HEK293T (cell line): ENCODE data around the gene CARM1.

ENCODE experiments used
- BHLHE40 ChIP-seq: fragments of 450-650 bp; IDR thresholded peaks from 2 replicates; pipeline ENCODE4 v1.6.1; 2016; ENCODE audit warnings: mild to moderate bottlenecking, moderate library complexity, borderline replicate concordance
- CTBP1 ChIP-seq: fragments of 450-650 bp; IDR thresholded peaks from 2 replicates; pipeline ENCODE4 v1.6.1; 2016; ENCODE audit warnings: borderline replicate concordance
- ELF4 ChIP-seq: fragments of 450-650 bp; IDR thresholded peaks from 2 replicates; pipeline ENCODE4 v1.6.1; 2017; ENCODE audit warnings: antibody characterized with exemption
- FOXA1 ChIP-seq: fragments of 450-650 bp; IDR thresholded peaks from 2 replicates; pipeline ENCODE4 v1.6.1; 2016; ENCODE audit warnings: mild to moderate bottlenecking
- FOXK2 ChIP-seq: fragments of 450-650 bp; IDR thresholded peaks from 2 replicates; pipeline ENCODE4 v1.6.1; 2016; ENCODE audit warnings: mild to moderate bottlenecking
- FOXM1 ChIP-seq: fragments of 450-650 bp; IDR thresholded peaks from 2 replicates; pipeline ENCODE4 v1.6.1; 2017; ENCODE audit warnings: mild to moderate bottlenecking, borderline replicate concordance
- HDGF ChIP-seq: fragments of 450-650 bp; IDR thresholded peaks from 2 replicates; pipeline ENCODE4 v1.6.1; 2017; ENCODE audit warnings: antibody characterized with exemption, borderline replicate concordance
- ZNF384 ChIP-seq: fragments of 450-650 bp; IDR thresholded peaks from 2 replicates; pipeline ENCODE4 v1.6.1; 2016

DNA sequence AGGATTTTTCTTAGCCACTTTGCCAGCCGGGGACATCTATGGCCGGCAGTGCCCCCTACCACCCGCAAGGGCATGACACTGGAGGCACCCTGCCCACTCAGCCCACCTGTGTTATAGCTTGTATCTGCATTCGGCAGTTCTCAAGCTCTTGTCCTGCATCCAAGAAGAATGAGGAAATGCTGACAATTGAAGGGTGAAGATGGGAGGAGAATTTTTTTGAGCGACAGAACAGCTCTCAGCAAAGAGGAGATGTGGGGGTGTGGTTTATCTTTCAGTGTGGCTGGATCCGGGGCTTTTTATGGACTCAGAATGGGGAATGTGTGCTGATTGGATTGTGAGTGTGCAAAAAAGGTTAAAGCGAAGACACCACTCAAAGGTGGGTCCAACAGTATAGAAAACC lies 28.6 kb upstream of the CARM1 start:
- TF ChIP-seq ELF4 (no peak), FOXK2 (no peak), FOXM1 (no peak), BHLHE40 (no peak), FOXA1 (no peak), CTBP1 (no peak), HDGF (no peak), ZNF384 (no peak)
